ENCODE data around the gene DCUN1D2.

The DCUN1D2 gene

DNA sequence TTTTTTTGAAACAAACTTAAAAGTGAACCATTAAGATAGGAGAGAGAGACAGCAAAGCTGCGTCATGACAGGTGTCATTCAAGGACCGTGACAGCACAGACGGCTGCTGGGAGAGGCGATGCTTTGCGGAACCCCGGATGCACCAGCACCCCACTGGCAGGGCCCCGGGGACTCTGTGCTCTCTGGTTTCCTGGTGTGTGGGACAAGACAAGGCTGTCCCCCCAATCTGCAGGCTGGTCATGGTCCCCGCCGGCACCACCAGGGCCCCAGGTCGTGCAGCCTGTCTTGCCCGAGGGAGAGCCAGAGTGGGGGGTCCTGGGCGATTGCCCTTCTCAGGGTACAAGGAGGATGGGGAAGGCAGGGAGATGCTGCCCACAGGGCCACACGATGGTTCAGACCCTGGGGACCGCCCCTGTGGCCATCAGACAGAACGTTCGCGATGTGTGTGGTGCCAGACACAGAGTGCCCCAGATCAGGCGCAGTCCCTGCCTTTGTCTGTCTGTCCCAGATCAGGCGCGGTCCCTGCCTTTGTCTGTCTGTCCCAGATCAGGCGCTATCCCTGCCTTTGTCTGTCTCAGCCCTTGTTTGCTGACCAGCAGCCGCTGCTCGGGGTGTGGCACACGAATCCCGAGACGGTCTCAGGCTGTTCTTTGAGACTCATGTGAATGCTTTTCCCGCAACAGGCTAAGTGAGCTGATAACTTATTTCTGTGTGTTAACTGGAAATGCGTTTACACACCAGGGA lies 73.3 kb downstream of the DCUN1D2 start:
- DNase-seq (ENCODE audit: low read depth) = no peak
- no peak overlapping the region for H3K4me3 ChIP-seq (ENCODE audit: low read depth, low read length)

DNA sequence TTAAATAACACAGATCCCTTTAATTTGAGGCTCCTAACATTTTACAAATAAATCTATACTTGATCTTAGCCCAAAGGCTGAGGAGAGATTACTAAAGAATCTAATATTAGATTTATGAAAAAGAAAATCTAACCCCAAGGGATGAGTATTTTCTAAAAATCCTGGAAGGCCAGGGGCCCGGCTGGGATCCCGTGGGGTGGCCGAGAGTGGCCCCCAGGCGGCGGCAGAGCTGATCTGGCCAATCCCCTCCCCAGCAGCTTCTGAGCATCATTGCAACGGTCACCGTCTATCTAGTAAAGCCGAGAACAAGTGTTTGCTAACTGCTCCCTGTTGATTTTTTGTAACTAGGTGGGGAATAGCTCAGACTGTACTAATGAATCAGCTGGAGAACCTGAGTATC lies 74.7 kb downstream of the DCUN1D2 start:
- no peak for DNase-seq (ENCODE audit: low read depth)
- H3K4me3 ChIP-seq (ENCODE audit: low read depth, low read length) = no peak overlapping the region

DNA sequence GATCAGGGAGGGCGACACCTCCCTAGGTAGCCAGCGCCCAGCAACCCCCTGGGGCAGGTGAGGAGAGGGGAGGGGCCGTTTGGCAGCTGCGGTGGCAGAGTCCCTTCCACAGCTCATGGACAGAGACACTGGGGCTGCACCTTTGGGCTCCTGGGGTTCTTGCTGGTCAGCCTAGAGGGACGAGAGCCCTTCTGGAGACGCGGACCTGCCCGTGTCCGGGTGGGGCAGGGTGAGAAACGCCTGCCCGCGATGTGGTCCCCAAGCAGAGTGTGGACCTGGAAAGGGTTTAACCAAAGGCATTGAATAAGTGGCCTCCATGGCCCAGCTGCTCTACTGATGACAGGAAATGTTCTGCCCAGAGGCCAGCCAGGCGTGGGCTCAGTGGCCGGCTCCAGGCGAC lies 75.5 kb downstream of the DCUN1D2 start:
- no peak for DNase-seq (ENCODE audit: low read depth)
- no peak overlapping the region for H3K4me3 ChIP-seq (ENCODE audit: low read depth, low read length)

DNA sequence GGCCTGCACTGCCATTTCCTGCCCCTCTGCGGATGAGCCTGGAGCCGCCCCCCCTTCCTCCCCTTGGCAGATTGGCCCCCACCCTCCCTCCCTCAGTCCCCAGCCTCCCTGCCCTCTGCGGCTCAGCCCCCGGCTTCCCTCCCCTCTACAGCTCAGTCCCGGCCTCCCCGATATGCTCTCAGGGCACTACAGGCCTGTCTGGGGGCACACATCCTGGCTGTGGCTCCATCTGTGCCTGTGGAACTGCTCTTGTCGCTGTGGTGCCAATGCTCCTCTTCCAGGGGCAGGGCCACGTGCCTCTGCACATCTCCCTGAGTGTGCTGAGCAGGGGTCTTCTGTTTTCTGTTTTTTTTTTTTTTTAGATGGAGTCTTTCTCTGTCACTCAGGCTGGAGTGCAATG lies 76.2 kb downstream of the DCUN1D2 start:
- DNase-seq (ENCODE audit: low read depth) = no peak

DNA sequence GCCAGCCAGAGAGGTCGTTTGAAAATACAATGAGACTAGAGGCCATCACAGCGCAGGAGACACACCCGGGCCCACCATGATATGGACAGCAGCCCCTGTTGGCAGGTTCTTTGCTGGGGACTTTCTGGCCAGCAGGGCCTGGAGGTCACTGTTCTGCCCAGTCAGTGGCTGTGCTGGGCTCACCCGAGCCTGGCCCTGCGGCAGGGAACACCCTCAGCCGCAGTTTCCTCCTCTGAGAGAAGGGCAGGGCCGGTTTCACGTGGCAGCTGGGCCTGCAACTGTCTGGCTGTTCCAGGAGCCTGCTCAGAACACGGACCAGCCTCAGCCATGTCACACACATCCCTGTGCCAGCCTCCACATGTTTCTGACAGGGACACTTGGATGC lies 76.6 kb downstream of the DCUN1D2 start:
- H3K4me3 ChIP-seq (ENCODE audit: low read depth, low read length) = no peak overlapping the region
- DNase-seq (ENCODE audit: low read depth) = no peak

More for the DNA sequence above, 76.2 kb downstream of the DCUN1D2 start:
- H3K4me3 ChIP-seq (ENCODE audit: low read depth, low read length) = no peak overlapping the region

DNA sequence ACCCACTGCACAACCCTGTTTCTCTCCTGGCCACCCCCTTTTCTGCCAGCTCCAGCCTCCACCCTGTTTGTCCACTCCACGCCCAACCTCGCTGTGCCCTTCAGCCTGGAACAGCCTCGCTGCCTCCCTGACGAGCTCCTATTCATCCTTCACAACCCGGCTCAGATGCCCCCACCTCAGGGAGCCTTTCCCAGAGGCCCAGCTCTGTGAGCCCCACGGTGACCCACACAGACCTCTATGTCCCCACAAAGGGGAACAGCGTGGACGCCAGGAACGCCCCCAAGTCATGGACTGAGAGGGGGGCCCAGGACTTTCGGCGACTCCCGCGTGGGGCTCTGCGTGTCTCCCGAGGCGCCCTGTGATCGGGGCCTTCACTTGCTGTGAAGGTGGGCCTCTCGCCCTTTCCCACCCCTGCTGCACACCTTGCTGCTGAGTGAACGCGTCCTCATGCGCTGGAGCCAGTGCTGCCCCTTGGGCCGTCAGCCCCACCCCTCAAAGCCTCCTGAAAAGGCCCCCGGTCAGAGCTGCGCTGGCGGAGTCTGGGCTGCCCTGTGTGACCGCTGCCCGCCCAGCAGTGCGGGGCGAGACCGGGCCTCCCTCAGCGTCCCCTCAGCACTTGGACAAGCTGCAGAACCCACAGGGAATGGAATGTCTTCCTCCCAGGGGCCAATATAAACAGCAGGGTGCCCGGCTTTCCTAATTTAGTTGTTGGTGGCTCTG lies 77.2 kb downstream of the DCUN1D2 start:
- H3K4me3 ChIP-seq (ENCODE audit: low read depth, low read length) = no peak overlapping the region
- no peak for DNase-seq (ENCODE audit: low read depth)

DNA sequence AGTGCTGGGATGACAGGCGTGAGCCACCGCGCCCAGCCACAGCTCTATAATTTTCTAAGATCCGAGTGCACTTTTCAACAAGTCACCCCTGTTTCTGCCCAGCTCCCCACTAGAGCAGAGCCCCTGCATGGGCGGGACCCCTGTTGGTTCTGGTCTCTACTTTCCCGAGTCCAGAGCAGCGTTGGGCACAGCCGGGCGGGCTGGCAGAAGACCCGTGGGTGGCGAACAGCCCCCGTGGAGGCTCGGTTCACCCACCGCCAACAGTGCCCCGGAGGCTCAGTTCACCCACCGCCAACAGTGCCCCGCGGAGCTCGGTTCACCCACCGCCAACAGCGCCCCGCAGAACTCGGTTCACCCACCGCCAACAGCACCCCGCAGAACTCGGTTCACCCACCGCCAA lies 78.1 kb downstream of the DCUN1D2 start:
- no peak for DNase-seq (ENCODE audit: low read depth)
- H3K4me3 ChIP-seq (ENCODE audit: low read depth, low read length) = no peak overlapping the region

- peak; percentile 95 for DNase-seq (ENCODE audit: low read depth)
- H3K4me3 ChIP-seq (ENCODE audit: low read depth, low read length) = peak overlapping the region; percentile 33
Measured at GRCh38 chr13:113411216-113412023, 79.1 kb downstream of the DCUN1D2 start.

DNA sequence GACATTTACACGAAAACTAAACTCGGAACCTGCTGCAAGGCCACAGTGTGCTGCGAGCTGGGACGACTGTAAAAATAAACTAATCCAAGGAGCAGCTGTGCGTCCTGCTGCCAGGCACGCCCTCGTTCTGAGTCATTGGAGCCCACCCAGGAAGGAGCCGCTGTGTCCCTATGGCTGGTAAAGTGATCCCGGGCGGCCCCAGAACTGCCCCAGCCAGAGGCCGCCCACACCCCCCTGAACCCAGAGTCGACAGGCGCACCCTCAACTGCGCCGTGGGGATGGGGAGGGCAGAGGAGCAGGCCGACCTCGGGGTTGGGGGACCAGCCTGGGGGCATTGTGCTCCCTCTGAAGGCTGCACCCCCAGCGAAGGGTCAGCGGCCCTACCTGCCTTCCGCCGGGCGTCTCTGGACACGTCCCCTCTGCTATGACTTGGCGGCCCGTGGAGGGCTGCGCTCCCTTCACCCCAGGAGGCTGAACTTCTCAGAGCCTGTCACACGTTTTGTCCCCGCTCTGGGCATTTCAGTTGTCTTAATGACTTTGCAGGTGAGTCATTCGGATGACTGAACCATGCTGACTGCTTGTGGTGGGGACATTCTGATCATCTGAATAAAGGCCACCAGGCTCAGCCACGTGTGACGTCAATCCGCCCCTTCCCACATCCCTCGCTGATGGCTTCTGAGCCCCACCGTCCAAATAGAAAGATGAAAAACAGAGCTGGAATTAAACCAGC lies 79.9 kb downstream of the DCUN1D2 start:
- peak overlapping the region; percentile 33 for H3K4me3 ChIP-seq (ENCODE audit: low read depth, low read length)
- peak; percentile 79 for DNase-seq (ENCODE audit: low read depth)

GRCh38 chr13:113408562-113408961 lies 81.9 kb downstream of the DCUN1D2 start:
- DNase-seq (ENCODE audit: low read depth) = no peak
- H3K4me3 ChIP-seq (ENCODE audit: low read depth, low read length) = no peak overlapping the region

DNA sequence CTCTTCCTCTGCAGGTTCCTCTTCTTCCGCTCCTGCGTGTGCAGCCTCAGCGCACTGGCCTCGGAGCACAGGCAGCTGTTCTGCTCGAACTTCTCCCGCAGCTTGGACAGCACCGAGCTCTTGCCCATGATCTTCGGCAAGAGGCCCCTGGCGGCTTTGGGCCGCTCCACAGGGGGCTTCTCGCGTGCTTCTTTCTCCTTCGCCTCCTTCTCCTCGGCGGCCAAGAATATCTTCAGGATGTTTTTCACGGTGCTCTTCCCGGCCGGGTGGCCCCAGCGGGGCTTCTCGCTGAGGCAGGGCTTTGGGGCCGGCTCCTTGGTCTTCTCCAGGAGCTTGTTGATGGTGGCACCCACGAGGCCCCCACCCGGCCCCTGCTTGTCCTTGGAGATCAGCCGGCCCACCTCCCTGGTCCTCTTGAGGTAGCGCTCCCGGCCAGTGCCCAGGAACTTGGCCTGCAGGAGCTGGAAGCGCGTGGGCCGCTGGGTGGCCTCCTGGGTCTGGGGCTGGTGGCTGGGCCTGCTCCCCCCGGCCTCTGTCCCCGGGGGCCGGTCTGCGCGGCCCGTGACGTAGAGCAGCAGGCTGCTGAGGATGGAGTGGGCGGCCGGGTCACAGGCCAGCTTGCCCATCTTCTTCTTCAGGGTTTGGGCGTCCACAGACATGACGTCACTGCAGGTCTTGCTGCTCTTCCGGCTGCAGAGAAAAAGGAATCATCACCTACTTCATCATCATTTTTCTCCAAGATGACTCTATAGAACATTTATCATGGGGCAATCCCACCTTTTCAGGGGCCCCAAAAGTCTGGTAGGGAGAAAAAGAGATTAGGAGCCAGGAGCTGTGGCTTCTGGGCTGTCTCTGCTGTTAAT lies 82.7 kb downstream of the DCUN1D2 start:
- no peak overlapping the region for H3K4me3 ChIP-seq (ENCODE audit: low read depth, low read length)
- DNase-seq (ENCODE audit: low read depth) = no peak

GRCh38 chr13:113407103-113407530 lies 83.4 kb downstream of the DCUN1D2 start:
- DNase-seq (ENCODE audit: low read depth) = no peak
- no peak overlapping the region for H3K4me3 ChIP-seq (ENCODE audit: low read depth, low read length)

GRCh38 chr13:113406321-113407102 lies 84.0 kb downstream of the DCUN1D2 start:
- no peak overlapping the region for H3K4me3 ChIP-seq (ENCODE audit: low read depth, low read length)
- DNase-seq (ENCODE audit: low read depth) = no peak

All from skeletal muscle cell (primary cell).